Trophoblast cell (in vitro differentiated cells and primary cell): ENCODE data around the gene SCGB1A1. TPM values are rescaled to one million over a fixed set of nuclear protein-coding genes. Genes with fewer than 3 reads are reported as not detected.

Experiments
- DNase-seq, 2 donors: peaks; one replicate each; pipeline ENCODE4 v3.0.0-alpha.2; 2016
- H2AFZ ChIP-seq: 2 replicates; pipeline ENCODE4 v1.6.1; 2013; ENCODE audit warnings: low read length, moderate library complexity, mild to moderate bottlenecking; ENCODE audit not compliant: insufficient read depth, poor library complexity
- H2AK5ac ChIP-seq: 2 replicates; pipeline ENCODE4 v1.6.1; 2013; ENCODE audit warnings: mild to moderate bottlenecking, low read length
- H2BK120ac ChIP-seq: 2 replicates; pipeline ENCODE4 v1.6.1; 2013; ENCODE audit warnings: low read length, mild to moderate bottlenecking, moderate library complexity; ENCODE audit not compliant: insufficient read depth, poor library complexity
- H2BK12ac ChIP-seq: 2 replicates; pipeline ENCODE4 v1.6.1; 2013; ENCODE audit warnings: mild to moderate bottlenecking, low read length, moderate library complexity
- H2BK5ac ChIP-seq: 2 replicates; pipeline ENCODE4 v1.6.1; 2013; ENCODE audit warnings: low read length, low read depth, moderate library complexity, mild to moderate bottlenecking; ENCODE audit not compliant: poor library complexity
- H3K14ac ChIP-seq: 2 replicates; pipeline ENCODE4 v1.6.1; 2013; ENCODE audit warnings: mild to moderate bottlenecking, low read length
- H3K18ac ChIP-seq: 2 replicates; pipeline ENCODE4 v1.6.1; 2013; ENCODE audit warnings: mild to moderate bottlenecking, low read length
- H3K23ac ChIP-seq: 2 replicates; pipeline ENCODE4 v1.6.1; 2013; ENCODE audit warnings: low read length
- H3K27ac ChIP-seq: 2 replicates; pipeline ENCODE4 v1.5.1; 2013; ENCODE audit warnings: low read depth, mild to moderate bottlenecking, inconsistent platforms, low read length, moderate library complexity
- H3K27me3 ChIP-seq: 2 replicates; pipeline ENCODE4 v1.6.1; 2013; ENCODE audit warnings: inconsistent platforms, mild to moderate bottlenecking, low read length, moderate library complexity; ENCODE audit not compliant: insufficient read depth
- H3K36me3 ChIP-seq, 2 experiments: 1 replicate in 1 of 2; 2 replicates in 1 of 2; pipeline ENCODE4 v1.6.1; 2013; ENCODE audit warnings: low read length in 2 of 2, mild to moderate bottlenecking in 2 of 2, moderate library complexity in 1 of 2; ENCODE audit not compliant: insufficient read depth in 2 of 2, control insufficient read depth in 1 of 2
- H3K4ac ChIP-seq: 2 replicates; pipeline ENCODE4 v1.6.1; 2013; ENCODE audit warnings: low read depth, mild to moderate bottlenecking, low read length, moderate library complexity
- H3K4me1 ChIP-seq, 2 experiments: 1 replicate in 1 of 2; 2 replicates in 1 of 2; pipeline ENCODE4 v1.6.1; 2013; ENCODE audit warnings: low read length in 2 of 2, mild to moderate bottlenecking in 2 of 2, moderate library complexity in 1 of 2; ENCODE audit not compliant: insufficient read depth in 2 of 2, control insufficient read depth in 1 of 2
- H3K4me2 ChIP-seq: 2 replicates; pipeline ENCODE4 v1.6.1; 2013; ENCODE audit warnings: inconsistent platforms, mild to moderate bottlenecking, low read length, moderate library complexity
- H3K4me3 ChIP-seq: 2 replicates; pipeline ENCODE4 v1.5.1; 2013; ENCODE audit warnings: mild to moderate bottlenecking, low read depth, low read length, inconsistent platforms
- H3K79me1 ChIP-seq: one replicate; pipeline ENCODE4 v1.6.1; 2013; ENCODE audit warnings: low read length
- H3K79me2 ChIP-seq: 2 replicates; pipeline ENCODE4 v1.6.1; 2013; ENCODE audit warnings: low read length, mild to moderate bottlenecking; ENCODE audit not compliant: control insufficient read depth, insufficient read depth, poor library complexity
- H3K9ac ChIP-seq: 2 replicates; pipeline ENCODE4 v1.6.1; 2013; ENCODE audit warnings: mild to moderate bottlenecking, low read length
- H3K9me3 ChIP-seq: 2 replicates; pipeline ENCODE4 v1.6.1; 2013; ENCODE audit warnings: low read depth, mild to moderate bottlenecking, control low read depth, inconsistent platforms, low read length; ENCODE audit not compliant: insufficient read depth
- H4K12ac ChIP-seq: 2 replicates; pipeline ENCODE4 v1.6.1; 2013; ENCODE audit warnings: low read depth, mild to moderate bottlenecking, low read length, moderate library complexity
- H4K8ac ChIP-seq: 2 replicates; pipeline ENCODE4 v1.6.1; 2013; ENCODE audit warnings: low read depth, mild to moderate bottlenecking, low read length, moderate library complexity
- H4K91ac ChIP-seq: one replicate; pipeline ENCODE4 v1.6.1; 2013; ENCODE audit warnings: low read depth, mild to moderate bottlenecking, low read length, moderate library complexity
- WGBS: extraction: QIAGEN DNeasy Blood & Tissue Kit; methylation state at CpG from one replicate; pipeline ENCODE4 v1.1.7; 2013; ENCODE audit warnings: missing lambda C conversion rate; ENCODE audit not compliant: insufficient read length, insufficient coverage; ENCODE audit errors: extremely low coverage; 5-methylcytosine and 5-hydroxymethylcytosine counted together
- polyA plus RNA-seq: library from polyadenylated mRNA; stranded (reverse); fragments of 200-250 nt; gene quantifications from 2 replicates; pipeline ENCODE4 v1.2.3, GENCODE V29; 2013

The SCGB1A1 gene
- polyA plus RNA-seq: not detected in 2 replicates

- H2BK120ac ChIP-seq: no peak within 1 kb of the TSS
- H2AK5ac ChIP-seq: no peak within 1 kb of the TSS
- H3K9ac ChIP-seq: no peak within 1 kb of the TSS
- no peak for DNase-seq
- no peak within 1 kb of the TSS for H3K27ac ChIP-seq
- H3K27me3 ChIP-seq: no peaks in the 10 kb centered on the region
- H4K91ac ChIP-seq: no peak within 1 kb of the TSS
- H4K8ac ChIP-seq: no peak within 1 kb of the TSS
- no peaks in the 10 kb centered on the region for H3K36me3 ChIP-seq
- H3K79me2 ChIP-seq: no peaks in the 10 kb centered on the region
- no peak within 1 kb of the TSS for H3K4me3 ChIP-seq
- H2BK5ac ChIP-seq: no peak within 1 kb of the TSS
- peaks cover 5% of the 10 kb centered on the region for H3K79me1 ChIP-seq
- H3K4ac ChIP-seq: no peak within 1 kb of the TSS
- no peak within 1 kb of the TSS for H4K12ac ChIP-seq
- H3K4me2 ChIP-seq: no peak within 1 kb of the TSS
- no peak within 1 kb of the TSS for H2AFZ ChIP-seq
- H3K9me3 ChIP-seq: no peaks in the 10 kb centered on the region
- peak within 1 kb of the TSS; percentile 38 for H2BK12ac ChIP-seq
- no peak within 1 kb of the TSS for H3K23ac ChIP-seq
- H3K18ac ChIP-seq: no peak within 1 kb of the TSS
- WGBS: no CpG with 5 or more reads among the region's 4 CpGs
- peaks cover 8% of the 10 kb centered on the region in 2 experiments for H3K4me1 ChIP-seq
- H3K14ac ChIP-seq: no peak within 1 kb of the TSS
Observed at GRCh38 chr11:62418733-62419132, at the start of gene SCGB1A1. Gene SCGB1A1, plus strand, starts transcription at chr11:62419033. Its CDS starts 63 bp downstream, at chr11:62419096.

GRCh38 chr11:62370743-62371440, 47.9 kb upstream of the SCGB1A1 start:
- Histone ChIP-seq H3K36me3 (no peaks in the 10 kb centered on the region), H2BK5ac (no peak overlapping the region), H3K79me1 (no peaks in the 10 kb centered on the region), H3K14ac (no peak overlapping the region), H4K91ac (no peak overlapping the region), H2AK5ac (no peak overlapping the region), H3K18ac (no peak overlapping the region), H3K79me2 (no peaks in the 10 kb centered on the region), H3K9ac (no peak overlapping the region), H3K27ac (no peak overlapping the region), H3K9me3 (peaks cover 3% of the 10 kb centered on the region), H3K4me2 (no peak overlapping the region), H3K23ac (no peak overlapping the region), H2BK12ac (no peak overlapping the region), H2AFZ (no peak overlapping the region), H3K4me1 (no peaks in the 10 kb centered on the region), H2BK120ac (peak overlapping the region; percentile 23), H4K8ac (no peak overlapping the region), H4K12ac (no peak overlapping the region), H3K4me3 (no peak overlapping the region), H3K27me3 (no peaks in the 10 kb centered on the region), H3K4ac (no peak overlapping the region)
- WGBS: no CpG with 5 or more reads among the region's 39 CpGs
- no peak for DNase-seq

- Histone ChIP-seq H3K36me3 (no peaks in the 10 kb centered on the region), H3K4me1 (no peaks in the 10 kb centered on the region), H3K4me2 (no peak overlapping the region), H3K23ac (no peak overlapping the region), H3K27me3 (no peaks in the 10 kb centered on the region), H2BK12ac (no peak overlapping the region), H4K12ac (no peak overlapping the region), H2BK5ac (no peak overlapping the region), H3K79me1 (no peaks in the 10 kb centered on the region), H4K91ac (no peak overlapping the region), H3K27ac (no peak overlapping the region), H4K8ac (no peak overlapping the region), H3K14ac (no peak overlapping the region), H3K9ac (no peak overlapping the region), H3K18ac (no peak overlapping the region), H3K4ac (no peak overlapping the region), H2BK120ac (no peak overlapping the region), H3K9me3 (peaks cover 3% of the 10 kb centered on the region), H2AFZ (no peak overlapping the region), H3K79me2 (no peaks in the 10 kb centered on the region), H3K4me3 (no peak overlapping the region), H2AK5ac (no peak overlapping the region)
- no CpG with 5 or more reads among the region's 6 CpGs for WGBS
- no peak for DNase-seq
Observed at GRCh38 chr11:62372871-62373270, 46.0 kb upstream of the SCGB1A1 start.

- H3K79me2 ChIP-seq: no peaks in the 10 kb centered on the region
- H2BK5ac ChIP-seq: no peak overlapping the region
- H2AK5ac ChIP-seq: no peak overlapping the region
- H3K4ac ChIP-seq: no peak overlapping the region
- no peak overlapping the region for H4K12ac ChIP-seq
- H3K27ac ChIP-seq: no peak overlapping the region
- no peak overlapping the region for H3K4me2 ChIP-seq
- H3K79me1 ChIP-seq: no peaks in the 10 kb centered on the region
- no peak overlapping the region for H3K14ac ChIP-seq
- no peak overlapping the region for H2BK12ac ChIP-seq
- no peak overlapping the region for H4K8ac ChIP-seq
- no CpG with 5 or more reads among the region's 18 CpGs for WGBS
- no peak overlapping the region for H2BK120ac ChIP-seq
- no peaks in the 10 kb centered on the region for H3K9me3 ChIP-seq
- H3K9ac ChIP-seq: no peak overlapping the region
- no peak overlapping the region for H3K18ac ChIP-seq
- no peak for DNase-seq
- H3K27me3 ChIP-seq: no peaks in the 10 kb centered on the region
- no peak overlapping the region for H3K4me3 ChIP-seq
- H3K36me3 ChIP-seq: no peaks in the 10 kb centered on the region
- no peak overlapping the region for H2AFZ ChIP-seq
- no peak overlapping the region for H4K91ac ChIP-seq
- no peaks in the 10 kb centered on the region for H3K4me1 ChIP-seq
- no peak overlapping the region for H3K23ac ChIP-seq
Observed at GRCh38 chr11:62373464-62374119, 45.2 kb upstream of the SCGB1A1 start.
